ENCODE measurements around the gene SKAP1. TPM values are rescaled to one million over a fixed set of nuclear protein-coding genes. Genes with fewer than 3 reads are reported as not detected.

Gene SKAP1
- total and polyA plus RNA-seq, 4 donors: 0.84 to 3.6 (median 3.1) TPM; not detected in 1

DNA sequence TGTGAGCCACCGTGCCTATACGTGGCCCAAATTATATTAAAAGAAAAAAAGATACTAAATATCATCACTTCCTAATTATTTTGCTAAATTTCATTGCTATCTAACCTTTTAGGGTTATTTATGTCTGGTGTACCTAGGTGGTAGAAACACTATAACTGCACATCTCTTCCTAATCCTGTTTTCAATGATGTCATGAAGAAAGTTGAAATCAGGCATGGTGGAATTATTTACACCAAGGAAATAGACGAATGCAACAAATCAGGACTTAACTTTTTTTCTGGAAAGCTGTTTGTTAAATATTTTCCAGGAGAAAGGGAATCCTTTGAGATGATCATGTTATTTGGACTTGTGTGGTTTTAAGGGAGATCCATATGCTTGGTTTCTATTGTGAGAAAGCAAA is 39.2 kb upstream of the SKAP1 start:
- Histone ChIP-seq H3K4me3 (ENCODE audit: low read length in 2 of 2) (no peak overlapping the region), H3K27me3 (ENCODE audit: control insufficient read depth in 1 of 2, insufficient read depth in 2 of 2, low read length in 1 of 2) (peaks cover 0 to 1% of the 10 kb centered on the region in 2 donors), H3K4me1 (ENCODE audit: control insufficient read depth in 1 of 2, insufficient read depth in 2 of 2, low read length in 2 of 2) (no peaks in the 10 kb centered on the region), H3K27ac (ENCODE audit: low read depth in 1 of 2, low read length in 2 of 2) (no peak overlapping the region), H3K9me3 (ENCODE audit: control insufficient read depth, low read length) (no peaks in the 10 kb centered on the region), H3K36me3 (ENCODE audit: control insufficient read depth in 1 of 2, insufficient read depth in 2 of 2, low read length in 1 of 2) (no peaks in the 10 kb centered on the region)
- DNase-seq: no peak
- intact Hi-C loops (cut with DNase I): no loop called here
- ATAC-seq (ENCODE audit: low FRiP score): no peak
- 77 to 89% methylated on average over 3 of the region's 3 CpGs for WGBS, 2 donors

DNA sequence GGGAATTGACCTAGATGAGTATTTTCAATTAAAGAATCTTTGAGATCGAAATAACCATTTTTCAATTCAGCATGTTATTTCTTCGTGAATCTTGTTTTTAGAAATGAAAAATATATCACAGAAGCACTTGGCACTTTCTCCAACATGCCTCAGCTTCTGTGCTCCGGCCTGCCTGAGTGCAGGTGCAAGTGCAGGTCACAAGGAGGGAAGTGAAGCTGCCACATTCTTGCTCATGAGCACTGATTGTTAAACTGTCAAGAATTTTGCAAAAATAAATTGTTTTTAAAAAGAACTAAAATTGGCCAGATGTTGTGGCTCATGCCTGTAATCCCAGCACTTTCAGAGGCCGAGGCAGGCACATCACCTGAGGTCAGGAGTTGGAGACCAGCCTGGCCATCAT is 38.3 kb upstream of the SKAP1 start:
- 86 to 92% methylated on average over 4 of the region's 4 CpGs for WGBS, 2 donors
- Histone ChIP-seq H3K27me3 (ENCODE audit: control insufficient read depth in 1 of 2, insufficient read depth in 2 of 2, low read length in 1 of 2) (peaks cover 0 to 1% of the 10 kb centered on the region in 2 donors), H3K4me1 (ENCODE audit: control insufficient read depth in 1 of 2, insufficient read depth in 2 of 2, low read length in 2 of 2) (no peaks in the 10 kb centered on the region), H3K4me3 (ENCODE audit: low read length in 2 of 2) (no peak overlapping the region), H3K9me3 (ENCODE audit: control insufficient read depth, low read length) (no peaks in the 10 kb centered on the region), H3K36me3 (ENCODE audit: control insufficient read depth in 1 of 2, insufficient read depth in 2 of 2, low read length in 1 of 2) (no peaks in the 10 kb centered on the region), H3K27ac (ENCODE audit: low read depth in 1 of 2, low read length in 2 of 2) (no peak overlapping the region)
- ATAC-seq (ENCODE audit: low FRiP score) (no peak), DNase-seq (no peak)
- intact Hi-C loops (cut with DNase I): no loop called here

DNA sequence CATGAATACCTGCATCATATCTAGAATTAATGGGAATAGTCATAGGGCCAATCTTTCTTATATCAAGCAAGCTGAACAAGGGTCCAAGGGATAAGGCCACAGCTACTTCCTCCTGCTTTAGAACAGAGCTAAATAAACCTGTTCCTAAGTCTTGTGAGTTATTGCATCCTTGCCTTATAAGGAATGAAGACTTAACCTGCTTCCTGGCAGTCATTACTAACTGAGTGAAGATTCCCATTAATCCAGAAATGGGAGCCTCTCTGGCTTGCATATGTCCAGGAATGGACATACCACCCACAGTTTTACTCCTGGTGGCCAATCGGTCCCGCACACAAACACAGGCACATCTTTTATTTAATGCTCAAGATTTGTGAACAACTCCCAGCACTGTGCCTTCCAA is 35.9 kb upstream of the SKAP1 start:
- Histone ChIP-seq H3K27me3 (ENCODE audit: control insufficient read depth in 1 of 2, insufficient read depth in 2 of 2, low read length in 1 of 2) (no peaks in the 10 kb centered on the region), H3K9me3 (ENCODE audit: control insufficient read depth, low read length) (no peaks in the 10 kb centered on the region), H3K4me3 (ENCODE audit: low read length in 2 of 2) (no peak overlapping the region), H3K36me3 (ENCODE audit: control insufficient read depth in 1 of 2, insufficient read depth in 2 of 2, low read length in 1 of 2) (no peaks in the 10 kb centered on the region), H3K27ac (ENCODE audit: low read depth in 1 of 2, low read length in 2 of 2) (no peak overlapping the region), H3K4me1 (ENCODE audit: control insufficient read depth in 1 of 2, insufficient read depth in 2 of 2, low read length in 2 of 2) (no peaks in the 10 kb centered on the region)
- WGBS, 2 donors: 91 to 97% methylated on average over 2 of the region's 2 CpGs
- no peak for ATAC-seq (ENCODE audit: low FRiP score)
- DNase-seq: no peak
- intact Hi-C loops (cut with DNase I): no loop called here

DNA sequence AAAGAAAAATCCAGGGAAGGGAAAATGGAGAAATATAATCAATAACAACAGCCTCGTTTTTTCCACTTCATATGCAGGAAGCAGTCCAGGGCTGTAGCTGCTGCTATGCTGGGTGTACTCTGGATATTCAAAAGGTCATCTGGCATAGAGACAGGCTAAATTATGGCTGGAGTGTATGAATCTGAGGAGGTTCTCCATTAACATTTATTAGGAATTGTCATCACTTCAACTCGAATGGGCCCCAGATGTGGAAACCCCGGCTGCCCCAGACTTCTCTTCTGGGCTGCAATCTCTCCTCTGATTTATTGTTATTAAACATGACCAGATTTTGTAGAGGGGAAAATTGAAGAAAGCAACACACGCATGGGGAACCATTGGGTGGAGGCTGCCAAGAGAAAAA is 33.5 kb upstream of the SKAP1 start:
- Histone ChIP-seq H3K36me3 (ENCODE audit: control insufficient read depth in 1 of 2, insufficient read depth in 2 of 2, low read length in 1 of 2) (no peaks in the 10 kb centered on the region), H3K4me3 (ENCODE audit: low read length in 2 of 2) (no peak overlapping the region), H3K4me1 (ENCODE audit: control insufficient read depth in 1 of 2, insufficient read depth in 2 of 2, low read length in 2 of 2) (no peaks in the 10 kb centered on the region), H3K27ac (ENCODE audit: low read depth in 1 of 2, low read length in 2 of 2) (no peak overlapping the region), H3K27me3 (ENCODE audit: control insufficient read depth in 1 of 2, insufficient read depth in 2 of 2, low read length in 1 of 2) (no peaks in the 10 kb centered on the region), H3K9me3 (ENCODE audit: control insufficient read depth, low read length) (no peaks in the 10 kb centered on the region)
- ATAC-seq (ENCODE audit: low FRiP score) (no peak), DNase-seq (no peak)
- 33 to 48% methylated on average over 4 of the region's 4 CpGs for WGBS, 2 donors
- intact Hi-C loops (cut with DNase I): no loop called here

DNA sequence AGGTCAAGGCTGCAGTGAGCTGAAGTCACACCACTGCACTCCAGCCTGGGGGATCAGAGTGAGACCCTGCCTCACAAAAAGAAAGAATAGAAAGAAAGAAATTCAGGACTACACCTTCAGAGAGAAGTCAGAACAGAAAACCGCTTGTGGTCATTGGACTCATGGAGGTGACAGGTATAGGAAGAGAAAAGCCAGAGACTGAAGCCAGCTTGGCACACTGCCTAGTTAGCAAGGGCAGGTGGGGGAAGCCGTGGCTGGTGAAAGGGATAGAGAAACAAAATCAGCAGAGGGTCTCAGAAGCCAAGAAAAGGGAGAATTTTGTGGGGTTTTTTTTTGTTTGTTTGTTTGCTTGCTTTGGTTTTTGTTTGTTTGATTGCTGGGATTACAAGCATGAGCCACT is 32.9 kb upstream of the SKAP1 start:
- Histone ChIP-seq H3K36me3 (ENCODE audit: control insufficient read depth in 1 of 2, insufficient read depth in 2 of 2, low read length in 1 of 2) (no peaks in the 10 kb centered on the region), H3K27ac (ENCODE audit: low read depth in 1 of 2, low read length in 2 of 2) (no peak overlapping the region), H3K27me3 (ENCODE audit: control insufficient read depth in 1 of 2, insufficient read depth in 2 of 2, low read length in 1 of 2) (no peaks in the 10 kb centered on the region), H3K9me3 (ENCODE audit: control insufficient read depth, low read length) (no peaks in the 10 kb centered on the region), H3K4me1 (ENCODE audit: control insufficient read depth in 1 of 2, insufficient read depth in 2 of 2, low read length in 2 of 2) (no peaks in the 10 kb centered on the region), H3K4me3 (ENCODE audit: low read length in 2 of 2) (no peak overlapping the region)
- no peak for ATAC-seq (ENCODE audit: low FRiP score)
- intact Hi-C loops (cut with DNase I): no loop called here
- no peak for DNase-seq
- WGBS, 2 donors: 59 to 64% methylated on average over 2 of the region's 2 CpGs

DNA sequence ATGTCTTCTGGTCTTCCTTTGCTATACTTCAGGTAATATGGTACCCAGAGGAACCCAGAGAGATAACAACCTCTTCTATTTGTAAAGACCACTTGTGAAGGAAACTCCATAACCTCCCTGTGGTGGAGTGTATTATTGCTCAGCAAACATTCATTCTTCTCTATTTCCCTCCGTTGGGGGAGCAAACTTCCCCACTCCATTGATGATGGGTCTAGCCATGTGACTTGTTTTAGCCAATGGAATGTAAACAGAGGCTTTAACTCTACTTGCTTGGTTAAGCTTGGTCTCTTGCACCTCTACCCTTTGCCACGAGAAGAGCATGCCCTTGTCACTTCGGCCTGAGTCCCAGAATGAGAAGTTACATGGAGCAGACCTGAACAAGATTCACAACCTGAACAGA is 30.0 kb upstream of the SKAP1 start:
- intact Hi-C loops (cut with DNase I): no loop called here
- Histone ChIP-seq H3K27ac (ENCODE audit: low read depth in 1 of 2, low read length in 2 of 2) (no peak overlapping the region), H3K4me3 (ENCODE audit: low read length in 2 of 2) (no peak overlapping the region), H3K4me1 (ENCODE audit: control insufficient read depth in 1 of 2, insufficient read depth in 2 of 2, low read length in 2 of 2) (no peaks in the 10 kb centered on the region), H3K9me3 (ENCODE audit: control insufficient read depth, low read length) (peaks cover 3% of the 10 kb centered on the region), H3K36me3 (ENCODE audit: control insufficient read depth in 1 of 2, insufficient read depth in 2 of 2, low read length in 1 of 2) (no peaks in the 10 kb centered on the region), H3K27me3 (ENCODE audit: control insufficient read depth in 1 of 2, insufficient read depth in 2 of 2, low read length in 1 of 2) (no peaks in the 10 kb centered on the region)
- ATAC-seq (ENCODE audit: low FRiP score): no peak
- no peak for DNase-seq
- 67 to 70% methylated on average over 3 of the region's 3 CpGs for WGBS, 2 donors

DNA sequence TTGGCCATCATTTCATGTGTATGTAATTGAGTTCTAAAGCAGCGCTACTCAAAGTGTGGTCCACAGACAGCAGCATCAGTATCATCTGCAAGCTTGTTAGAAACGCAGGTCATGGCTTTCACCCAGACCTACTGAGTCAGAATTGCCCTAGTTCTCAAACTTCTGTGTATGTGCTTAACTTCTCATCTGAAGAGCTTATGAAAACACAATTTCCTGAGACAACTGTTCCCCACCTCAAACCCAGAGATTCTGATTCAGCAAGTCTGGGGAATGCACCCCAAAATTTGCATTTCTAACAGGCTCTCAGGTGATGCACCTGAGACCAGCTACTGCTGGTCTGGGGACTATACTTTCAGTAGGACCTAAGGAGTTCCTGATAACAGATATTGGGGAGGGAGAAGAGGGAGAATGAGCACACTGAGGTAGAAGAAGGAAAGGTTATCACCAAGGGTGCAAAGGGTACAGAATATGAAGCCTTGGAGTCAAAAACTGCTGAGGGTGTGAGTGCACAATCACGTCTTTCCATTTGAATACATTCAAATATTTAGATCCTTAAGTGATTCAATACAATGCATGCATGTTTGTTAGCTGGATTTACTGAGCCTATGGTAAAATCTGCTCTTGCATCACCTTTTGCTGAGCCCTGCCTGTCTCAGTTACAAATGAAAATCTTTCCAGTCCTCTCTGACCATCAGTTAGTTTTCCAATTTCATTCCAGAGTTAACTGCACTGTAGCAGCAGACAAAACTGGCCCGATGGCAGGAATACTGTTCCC is 29.2 kb upstream of the SKAP1 start:
- intact Hi-C loops (cut with DNase I): loop anchor here (5.0 kb wide), 1 partner anchor 107 kb away; no protein-coding TSS in a partner anchor
- H3K4me1 ChIP-seq (ENCODE audit: control insufficient read depth in 1 of 2, insufficient read depth in 2 of 2, low read length in 2 of 2): no peaks in the 10 kb centered on the region
- ATAC-seq (ENCODE audit: low FRiP score): no peak
- H3K27me3 ChIP-seq (ENCODE audit: control insufficient read depth in 1 of 2, insufficient read depth in 2 of 2, low read length in 1 of 2): peaks cover 0 to 3% of the 10 kb centered on the region in 2 donors
- H3K27ac ChIP-seq (ENCODE audit: low read depth in 1 of 2, low read length in 2 of 2): no peak overlapping the region
- H3K36me3 ChIP-seq (ENCODE audit: control insufficient read depth in 1 of 2, insufficient read depth in 2 of 2, low read length in 1 of 2): no peaks in the 10 kb centered on the region
- no peak for DNase-seq
- 82 to 83% methylated on average over 4 of the region's 4 CpGs for WGBS, 2 donors
- no peak overlapping the region for H3K4me3 ChIP-seq (ENCODE audit: low read length in 2 of 2)
- peaks cover 5% of the 10 kb centered on the region for H3K9me3 ChIP-seq (ENCODE audit: control insufficient read depth, low read length)

DNA sequence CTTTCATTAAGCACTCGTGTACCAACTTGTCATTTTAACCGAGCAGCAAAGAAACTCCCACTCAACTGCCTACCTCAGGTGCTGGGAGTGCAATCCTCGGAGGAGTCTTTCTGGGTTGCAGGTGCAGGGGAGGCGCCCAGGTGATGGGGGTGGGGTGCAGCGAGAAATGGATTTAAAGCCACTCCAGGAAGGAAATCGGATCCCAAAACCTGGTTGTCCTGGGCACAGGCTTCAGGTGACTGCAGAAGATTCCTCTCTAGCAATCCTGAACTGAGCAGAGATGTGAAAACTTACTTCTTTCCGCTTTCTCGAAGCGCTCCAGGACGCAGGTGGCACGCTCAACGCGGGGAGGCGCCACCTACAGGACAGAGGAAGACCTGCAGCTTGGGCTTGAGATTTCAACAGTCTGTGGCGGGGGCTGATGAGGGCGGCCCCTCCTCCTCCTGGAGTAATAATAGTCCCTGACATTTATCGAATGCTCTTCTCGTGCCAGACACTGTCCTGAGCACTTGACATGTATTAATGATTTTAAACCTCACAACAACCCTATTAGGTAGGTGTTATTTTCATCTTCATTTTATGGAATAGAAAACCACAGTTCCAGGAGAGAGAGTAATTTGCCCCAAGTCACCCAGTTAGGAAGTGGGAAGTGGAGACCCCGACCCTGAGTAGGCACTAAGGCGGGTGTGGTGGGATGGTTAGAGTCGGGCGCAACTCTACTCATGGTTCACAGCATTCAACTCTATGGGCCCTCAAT is 27.2 kb upstream of the SKAP1 start:
- no peaks in the 10 kb centered on the region for H3K4me1 ChIP-seq (ENCODE audit: control insufficient read depth in 1 of 2, insufficient read depth in 2 of 2, low read length in 2 of 2)
- H3K36me3 ChIP-seq (ENCODE audit: control insufficient read depth in 1 of 2, insufficient read depth in 2 of 2, low read length in 1 of 2): no peaks in the 10 kb centered on the region
- H3K9me3 ChIP-seq (ENCODE audit: control insufficient read depth, low read length): peaks cover 5% of the 10 kb centered on the region
- H3K4me3 ChIP-seq (ENCODE audit: low read length in 2 of 2): no peak overlapping the region
- DNase-seq (peak; percentile 65 to 84), ATAC-seq (ENCODE audit: low FRiP score) (peak; percentile 84)
- H3K27me3 ChIP-seq (ENCODE audit: control insufficient read depth in 1 of 2, insufficient read depth in 2 of 2, low read length in 1 of 2): peaks cover 0 to 3% of the 10 kb centered on the region in 2 donors
- intact Hi-C loops (cut with DNase I): loop anchor here (5.0 kb wide), 1 partner anchor 105 kb away; no protein-coding TSS in a partner anchor
- no peak overlapping the region for H3K27ac ChIP-seq (ENCODE audit: low read depth in 1 of 2, low read length in 2 of 2)
- WGBS, 2 donors: 11% methylated on average over 22 of the region's 22 CpGs

DNA sequence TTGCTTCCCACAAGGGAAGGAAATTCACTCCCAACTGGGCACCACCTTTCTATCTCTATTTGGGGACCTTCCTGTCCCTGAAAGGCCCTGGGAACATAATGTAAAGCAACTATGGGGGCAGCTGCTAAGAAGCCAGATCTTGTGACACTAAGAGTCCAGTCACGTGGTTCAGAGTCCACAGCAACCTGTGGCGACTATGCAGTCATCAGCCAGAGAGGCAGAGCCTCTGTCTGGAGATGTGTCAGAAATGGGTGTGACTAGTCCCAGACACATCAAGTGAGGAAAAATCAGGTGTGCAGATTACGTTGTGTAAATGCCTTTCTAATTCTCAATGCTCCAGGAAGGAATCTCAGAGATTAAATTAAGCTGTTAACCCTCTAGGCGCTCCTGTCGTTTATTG is 26.6 kb upstream of the SKAP1 start:
- Histone ChIP-seq H3K4me1 (ENCODE audit: control insufficient read depth in 1 of 2, insufficient read depth in 2 of 2, low read length in 2 of 2) (no peaks in the 10 kb centered on the region), H3K9me3 (ENCODE audit: control insufficient read depth, low read length) (peaks cover 5% of the 10 kb centered on the region), H3K36me3 (ENCODE audit: control insufficient read depth in 1 of 2, insufficient read depth in 2 of 2, low read length in 1 of 2) (no peaks in the 10 kb centered on the region), H3K27me3 (ENCODE audit: control insufficient read depth in 1 of 2, insufficient read depth in 2 of 2, low read length in 1 of 2) (peaks cover 0 to 3% of the 10 kb centered on the region in 2 donors), H3K27ac (ENCODE audit: low read depth in 1 of 2, low read length in 2 of 2) (no peak overlapping the region), H3K4me3 (ENCODE audit: low read length in 2 of 2) (no peak overlapping the region)
- WGBS, 2 donors: 30 to 38% methylated on average over 5 of the region's 5 CpGs
- intact Hi-C loops (cut with DNase I): loop anchor here (5.0 kb wide), 1 partner anchor 104 kb away; no protein-coding TSS in a partner anchor
- DNase-seq (no peak), ATAC-seq (ENCODE audit: low FRiP score) (no peak)

All from aorta (tissue), 5 donors.